CD4-positive, alpha-beta T cell treated with Interleukin-2 at 100 ng/mL for 4 hours (primary cell): ENCODE results near the gene PNPLA5.
"Not testable (repeated sequence)": the region's sequence is repeated elsewhere in the genome, so short reads cannot be mapped to it uniquely, and the experiment has no call there.

Source experiments
- DNase-seq: peaks from one replicate; pipeline ENCODE4 v3.0.0-alpha.2; 2020; ENCODE audit warnings: low spot score

The PNPLA5 gene, protein sequence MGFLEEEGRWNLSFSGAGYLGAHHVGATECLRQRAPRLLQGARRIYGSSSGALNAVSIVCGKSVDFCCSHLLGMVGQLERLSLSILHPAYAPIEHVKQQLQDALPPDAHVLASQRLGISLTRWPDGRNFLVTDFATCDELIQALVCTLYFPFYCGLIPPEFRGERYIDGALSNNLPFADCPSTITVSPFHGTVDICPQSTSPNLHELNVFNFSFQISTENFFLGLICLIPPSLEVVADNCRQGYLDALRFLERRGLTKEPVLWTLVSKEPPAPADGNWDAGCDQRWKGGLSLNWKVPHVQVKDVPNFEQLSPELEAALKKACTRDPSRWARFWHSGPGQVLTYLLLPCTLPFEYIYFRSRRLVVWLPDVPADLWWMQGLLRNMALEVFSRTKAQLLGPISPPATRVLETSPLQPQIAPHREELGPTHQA

DNA sequence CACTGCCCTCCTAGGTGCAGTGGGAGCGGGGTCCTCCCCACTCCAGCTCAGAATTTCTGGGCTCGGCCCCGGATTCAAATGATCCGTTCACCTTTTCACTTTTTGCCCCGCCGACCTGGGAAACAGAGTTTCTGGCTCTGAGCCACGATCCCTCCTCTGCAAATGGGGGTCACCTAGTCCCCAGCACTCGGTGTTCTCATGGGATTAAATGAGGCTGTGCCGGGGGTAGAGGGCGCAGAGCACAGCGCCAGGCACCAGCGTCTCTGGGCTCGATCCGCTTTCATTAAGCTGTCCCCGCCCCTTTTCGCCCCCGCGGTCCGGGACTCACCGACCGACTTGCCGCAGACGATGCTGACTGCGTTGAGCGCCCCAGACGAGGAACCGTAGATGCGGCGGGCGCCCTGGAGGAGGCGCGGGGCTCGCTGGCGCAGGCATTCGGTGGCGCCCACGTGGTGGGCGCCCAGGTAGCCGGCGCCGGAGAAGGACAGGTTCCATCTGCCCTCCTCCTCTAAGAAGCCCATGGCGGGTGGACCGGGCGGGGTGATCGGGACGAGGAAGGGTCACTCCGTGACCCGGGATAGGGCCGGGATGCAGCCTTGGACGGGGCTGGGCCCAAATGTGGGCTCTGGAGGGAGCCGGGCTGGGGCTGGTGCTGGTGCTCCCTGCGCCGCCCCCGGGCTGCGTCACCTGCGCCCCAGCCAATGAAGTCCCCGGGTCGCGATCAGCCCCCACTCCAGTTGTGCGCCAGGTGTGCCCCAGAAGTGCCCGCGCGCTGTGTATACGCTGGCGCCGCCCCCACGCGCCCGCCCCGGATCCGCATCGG is at the start of gene PNPLA5:
Gene PNPLA5, minus strand, starts transcription at position 654 of the 823 bp plus-strand sequence. Its CDS starts 133 bp downstream, at position 521.
- no peak for DNase-seq

DNA sequence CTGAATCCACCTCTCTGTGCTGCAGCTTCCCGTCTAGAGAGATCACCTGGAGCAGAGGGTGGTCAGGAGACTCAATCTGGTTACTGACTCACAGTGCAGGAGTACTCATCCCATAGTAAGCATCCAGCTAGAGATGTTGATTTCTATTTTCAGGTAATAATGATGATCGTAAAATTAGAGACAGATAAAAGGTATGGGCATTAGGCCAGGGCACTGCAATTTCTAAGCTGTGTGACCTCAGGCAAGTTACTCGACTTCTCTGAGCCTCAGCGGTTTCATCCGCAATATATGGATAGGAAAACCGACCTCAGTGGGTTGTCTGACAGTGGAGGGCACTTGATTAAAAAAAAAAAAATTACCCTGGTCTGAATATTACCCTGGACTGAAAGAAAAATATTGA is 49.6 kb upstream of the PNPLA5 start:
- no peak for DNase-seq

DNA sequence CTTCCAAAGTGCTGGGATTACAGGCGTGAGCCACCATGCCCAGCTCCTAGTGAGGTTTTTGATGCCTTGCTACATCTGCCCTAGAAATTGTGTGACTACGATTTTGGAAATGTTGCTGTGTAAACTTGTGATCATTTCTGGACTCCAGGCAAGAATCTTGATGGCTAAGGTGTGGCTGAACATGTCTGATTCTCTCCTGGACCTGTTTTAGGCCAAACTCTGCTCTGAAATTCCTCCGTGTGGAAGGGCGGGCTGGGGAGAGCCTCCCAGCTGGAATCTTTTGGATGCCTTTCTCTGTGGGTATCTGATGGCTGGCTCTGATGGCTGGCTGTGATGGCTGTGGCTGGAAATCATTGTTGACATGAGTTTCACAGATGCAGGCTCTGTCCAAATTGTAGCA is 40.0 kb upstream of the PNPLA5 start:
- no peak for DNase-seq

DNA sequence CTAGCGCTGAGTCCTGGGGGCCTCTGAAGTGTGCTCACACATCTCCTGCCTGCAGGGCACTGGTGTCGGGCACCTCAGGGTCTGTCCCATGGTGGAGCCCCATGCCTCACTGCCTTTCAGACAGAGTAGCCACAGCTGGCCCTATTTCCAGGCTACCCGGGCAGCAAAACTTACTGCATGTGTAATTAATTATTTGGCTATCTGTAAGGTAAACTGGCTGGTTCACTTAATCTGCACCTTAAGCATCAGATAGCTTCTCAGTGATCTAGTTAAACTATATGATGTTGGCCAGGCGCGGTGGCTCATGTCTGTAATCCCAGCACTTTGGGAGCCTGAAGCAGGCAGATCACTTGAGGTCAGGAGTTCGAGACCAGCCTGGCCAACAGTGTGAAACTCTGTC is 37.1 kb upstream of the PNPLA5 start:
- DNase-seq: no peak

DNA sequence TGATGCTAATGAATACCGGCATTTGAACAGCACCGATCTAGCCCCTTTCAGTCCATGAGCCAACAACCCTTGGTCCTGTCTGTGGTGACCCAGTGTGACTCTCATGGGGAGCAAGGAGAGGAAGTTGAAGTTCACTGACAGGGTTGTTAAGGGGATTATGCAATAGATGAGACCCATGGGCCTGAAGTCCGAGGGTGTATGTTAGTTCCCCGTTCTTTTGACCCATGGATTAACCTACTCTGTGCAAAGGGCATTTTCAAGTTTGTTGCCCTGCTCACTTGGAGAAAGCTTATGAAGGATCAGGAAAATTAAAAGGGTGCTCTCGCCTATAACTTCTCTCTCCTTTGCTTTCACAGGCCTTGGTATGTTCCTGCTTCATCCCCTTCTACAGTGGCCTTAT is 36.7 kb upstream of the PNPLA5 start:
- DNase-seq: no peak

DNA sequence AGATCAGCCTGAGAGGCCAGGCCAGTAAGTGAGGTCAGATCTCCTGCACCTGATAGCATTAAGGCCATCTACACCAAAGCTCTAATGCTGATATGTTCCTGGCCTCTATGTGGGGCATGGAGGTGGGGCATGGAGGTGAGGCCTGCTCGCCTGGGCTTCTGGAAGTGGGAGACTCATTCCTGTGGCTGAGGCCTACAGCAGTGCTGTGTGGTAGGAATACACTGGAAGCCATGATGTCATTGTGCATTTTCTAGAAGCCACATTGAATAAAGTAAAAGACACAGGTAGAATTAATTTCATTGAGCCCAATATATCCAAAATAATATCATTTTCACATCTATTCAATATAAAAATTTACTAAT is 34.5 kb upstream of the PNPLA5 start:
- no peak for DNase-seq

DNA sequence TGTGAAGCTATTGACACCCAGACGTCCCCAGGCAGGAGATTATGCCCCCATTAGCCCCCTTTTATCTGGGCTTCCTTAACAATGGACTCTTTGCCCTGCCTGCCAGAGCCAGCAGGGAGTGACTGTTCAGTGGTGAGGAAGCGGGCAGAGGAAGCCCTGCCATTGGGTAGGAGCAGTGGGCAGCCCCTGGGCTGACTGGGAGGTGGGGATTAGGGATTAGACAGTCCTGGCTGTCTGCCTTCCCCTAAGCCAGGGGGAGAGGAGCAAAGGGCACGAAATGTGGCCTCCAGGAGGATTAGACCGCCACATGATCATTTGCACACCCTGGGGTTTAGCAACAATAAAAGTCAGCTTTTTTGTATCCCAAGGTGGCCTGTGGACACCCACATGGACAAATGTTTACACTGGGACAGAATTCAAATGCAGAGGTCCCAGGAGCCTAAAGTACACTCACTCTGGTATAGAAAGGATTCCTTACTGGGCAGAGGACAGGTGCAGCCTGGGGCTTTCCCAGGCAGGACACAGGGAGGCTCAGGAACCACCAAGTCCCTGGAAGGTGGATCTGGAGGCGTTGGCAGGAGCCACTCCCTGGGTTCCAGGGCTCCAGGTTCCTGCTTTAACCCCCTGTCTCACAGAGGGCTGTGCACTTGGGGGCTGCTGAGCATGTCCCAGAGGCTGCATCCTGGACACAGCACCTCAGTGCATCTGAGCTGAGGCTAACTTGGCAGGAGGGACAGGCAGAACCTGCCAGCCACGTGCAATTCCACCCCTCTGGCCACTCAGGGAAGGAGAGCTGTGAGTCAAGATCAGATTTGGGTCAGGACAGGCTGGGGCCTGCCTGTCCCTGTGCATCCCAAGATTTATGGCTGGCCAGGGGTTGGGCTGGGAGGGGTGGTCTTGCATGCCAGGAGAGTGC is 33.9 kb upstream of the PNPLA5 start:
- DNase-seq: no peak

DNA sequence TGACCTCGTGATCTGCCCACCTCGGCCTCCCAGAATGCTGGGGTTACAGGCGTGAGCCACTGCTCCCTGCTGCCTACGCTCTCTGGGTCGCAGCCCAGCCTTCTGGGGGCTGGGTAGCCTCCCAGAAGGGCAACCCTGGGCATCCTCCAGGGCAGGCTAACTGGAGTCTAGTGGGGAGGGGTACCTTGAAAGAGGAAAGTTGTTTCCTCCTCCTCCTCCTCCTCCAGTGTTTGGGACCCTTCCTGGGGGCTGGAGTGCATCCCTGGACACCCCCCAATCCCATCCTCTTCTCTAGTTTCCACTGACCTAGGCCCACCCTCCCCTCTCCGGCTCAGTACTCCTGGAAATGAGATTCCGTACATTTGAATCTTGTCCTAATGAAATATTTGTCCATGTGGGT is 33.1 kb upstream of the PNPLA5 start:
- DNase-seq: no peak

DNA sequence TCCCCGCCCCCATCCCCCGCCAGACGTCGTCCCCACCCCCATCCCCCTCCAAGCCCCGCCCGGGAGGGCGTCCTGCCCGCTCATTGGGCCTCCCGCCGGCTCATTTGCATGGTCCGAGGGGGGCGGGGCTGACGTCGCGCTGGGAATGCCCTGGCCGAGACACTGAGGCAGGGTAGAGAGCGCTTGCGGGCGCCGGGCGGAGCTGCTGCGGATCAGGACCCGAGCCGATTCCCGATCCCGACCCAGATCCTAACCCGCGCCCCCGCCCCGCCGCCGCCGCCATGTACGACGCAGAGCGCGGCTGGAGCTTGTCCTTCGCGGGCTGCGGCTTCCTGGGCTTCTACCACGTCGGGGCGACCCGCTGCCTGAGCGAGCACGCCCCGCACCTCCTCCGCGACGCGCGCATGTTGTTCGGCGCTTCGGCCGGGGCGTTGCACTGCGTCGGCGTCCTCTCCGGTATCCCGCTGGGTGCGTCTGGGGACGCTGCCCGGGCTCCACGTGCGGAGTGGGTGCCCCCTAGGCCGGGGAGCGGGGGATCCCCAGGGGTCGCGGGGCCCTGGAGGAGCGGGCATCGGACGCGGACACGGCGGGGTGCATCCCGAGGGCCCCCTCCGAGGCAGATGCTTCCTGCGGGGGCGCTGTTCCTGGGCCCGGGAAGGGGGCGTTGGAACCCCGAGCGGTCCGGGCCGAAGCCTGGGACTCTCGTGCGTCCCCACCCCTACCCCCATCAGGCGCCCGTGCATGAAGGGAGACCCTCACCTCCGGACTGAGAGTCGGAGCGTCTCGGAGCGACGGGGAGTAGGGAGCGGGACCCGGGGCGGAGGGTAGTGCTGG is 32.0 kb upstream of the PNPLA5 start, which contains the start of gene PNPLA3:
Gene PNPLA3, plus strand, starts transcription at position 175 of the 834 bp plus-strand sequence. Its CDS starts 107 bp downstream, at position 282.
- DNase-seq: peak; percentile 68

DNA sequence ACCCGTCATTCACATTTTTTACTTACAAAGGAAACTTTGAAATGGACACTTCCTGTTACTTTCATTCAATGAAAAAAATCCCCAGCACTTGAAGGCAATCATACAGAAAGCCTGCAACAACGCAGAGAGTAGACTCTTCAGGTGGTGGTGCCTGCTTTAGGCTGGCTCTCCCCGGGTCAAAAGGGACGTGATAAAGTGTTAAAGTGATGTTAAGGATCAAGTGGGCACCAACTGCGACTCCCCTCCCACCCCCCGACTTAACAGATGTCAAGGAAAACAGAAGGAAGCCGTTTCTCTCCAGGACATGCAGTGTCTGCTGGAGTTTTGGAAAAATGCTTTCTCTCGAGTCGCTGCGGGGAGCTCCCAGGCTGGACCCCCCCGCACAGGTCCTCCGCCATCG is 31.4 kb upstream of the PNPLA5 start:
- peak; percentile 5 for DNase-seq

DNA sequence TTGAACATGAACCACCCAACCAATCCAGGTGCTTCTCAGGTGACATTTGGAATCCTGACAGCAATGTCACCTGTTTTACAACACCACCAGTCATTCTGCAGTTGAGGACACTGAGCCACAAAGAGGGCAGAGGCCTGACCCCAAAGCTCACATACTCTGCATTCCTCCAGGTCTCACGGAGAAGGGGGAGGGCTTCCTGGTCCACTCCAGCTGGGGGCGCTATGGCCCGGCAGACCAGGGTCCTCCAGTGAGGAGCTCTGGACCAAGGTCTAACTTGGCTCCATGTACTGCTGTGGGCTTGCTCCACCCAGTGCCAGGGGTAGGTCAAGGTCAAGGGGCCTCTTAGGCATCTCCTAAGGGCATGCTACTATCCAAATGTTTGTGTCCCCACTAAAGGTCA is 30.3 kb upstream of the PNPLA5 start:
- no peak for DNase-seq

DNA sequence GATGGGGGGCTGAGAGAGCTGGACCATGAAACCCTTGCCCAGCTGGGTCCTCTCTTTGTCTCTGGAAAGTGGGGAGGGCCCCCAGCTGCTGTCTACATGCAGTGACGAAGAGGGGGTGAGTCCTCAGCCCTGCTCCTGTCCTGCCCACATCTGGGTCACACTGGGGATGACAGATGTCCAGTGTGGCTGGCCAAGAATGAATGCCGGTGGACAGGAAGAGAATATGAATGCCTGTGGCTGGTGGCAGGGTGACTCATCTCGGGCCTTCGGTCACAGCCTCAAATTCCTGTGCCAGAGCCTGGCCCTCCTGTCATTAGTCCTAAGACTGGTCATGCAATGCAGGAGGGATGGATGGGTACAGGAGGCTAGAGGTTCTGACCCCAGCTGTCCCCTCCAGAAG is 29.6 kb upstream of the PNPLA5 start:
- DNase-seq: no peak

DNA sequence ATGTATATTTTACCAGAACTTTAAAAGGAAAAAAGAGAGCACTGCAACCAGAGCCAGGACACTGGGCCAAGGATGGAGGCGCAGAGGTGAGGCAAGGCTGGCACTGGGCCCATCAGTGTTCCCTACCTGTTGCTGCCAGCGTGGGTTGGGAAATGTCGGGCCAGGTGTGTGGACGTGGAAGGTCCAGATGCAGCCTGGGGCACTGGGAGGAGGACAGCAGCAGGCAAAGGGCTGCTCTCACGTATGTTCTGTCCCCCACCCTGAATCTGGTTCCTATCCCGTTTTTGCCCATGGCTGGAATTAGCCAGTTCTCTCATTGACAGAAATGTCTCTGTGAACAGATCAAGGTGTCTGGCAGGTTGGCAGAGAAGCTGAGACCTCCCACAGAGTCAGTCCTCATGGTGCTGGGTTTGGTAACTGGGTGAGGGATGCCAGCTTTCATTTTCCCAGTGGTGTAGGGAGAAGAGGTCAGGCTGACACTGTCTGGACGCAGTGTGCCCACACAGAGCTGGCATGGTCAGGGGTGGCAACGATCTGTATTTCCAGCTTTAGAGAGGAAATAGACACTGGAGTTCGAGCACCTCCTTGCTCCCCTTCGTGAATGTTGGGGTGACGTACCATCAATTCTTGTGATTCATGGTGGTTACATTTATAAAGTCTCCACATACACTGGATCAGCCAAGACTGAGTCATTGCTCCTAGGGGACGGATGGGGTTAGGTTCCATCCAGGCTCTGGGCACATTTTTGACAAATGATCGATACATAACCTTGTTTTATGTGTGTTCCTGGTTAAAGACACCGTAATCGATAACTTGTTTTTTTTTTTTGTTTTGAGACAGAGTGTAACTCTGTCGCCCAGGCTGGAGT is 27.5 kb upstream of the PNPLA5 start:
- DNase-seq: no peak

DNA sequence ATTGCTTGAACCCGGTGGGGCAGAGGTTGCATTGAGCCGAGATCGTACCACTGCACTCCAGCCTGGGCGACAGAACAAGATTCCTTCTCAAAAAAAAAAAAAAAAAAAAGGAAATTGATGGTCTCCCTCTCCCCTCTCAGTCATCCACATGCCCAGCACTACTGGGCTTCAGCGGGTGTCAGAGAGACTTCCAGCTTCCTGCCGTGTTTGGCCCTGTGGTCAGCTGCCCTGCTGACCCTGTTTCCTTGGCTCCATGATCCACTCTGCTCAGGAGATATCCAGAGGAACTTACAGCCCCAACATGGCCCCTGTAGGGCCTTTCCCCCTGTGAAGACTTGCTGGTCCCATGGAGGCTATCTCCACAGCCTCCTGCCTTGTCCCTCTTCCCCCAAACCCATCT is 25.7 kb upstream of the PNPLA5 start:
- no peak for DNase-seq

DNA sequence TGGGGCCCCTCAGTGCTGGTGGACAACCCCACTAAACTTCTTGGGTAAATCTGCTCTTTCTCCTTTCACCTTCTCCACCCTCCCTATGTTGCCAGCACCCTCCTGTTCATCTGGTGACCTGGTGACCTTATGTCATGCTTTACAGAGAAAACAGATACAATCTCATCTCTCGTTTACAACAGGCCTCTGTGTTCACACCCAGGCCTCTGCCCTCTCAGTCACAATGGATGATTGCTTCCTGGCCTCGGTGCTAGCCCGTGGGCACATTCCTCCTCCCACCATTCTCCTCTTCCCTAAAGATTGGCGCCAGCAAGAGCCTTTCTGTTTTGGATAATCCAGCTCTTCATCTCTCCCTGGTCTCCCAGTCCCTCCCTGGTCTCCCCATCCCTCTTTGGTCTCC is 19.5 kb upstream of the PNPLA5 start:
- no peak for DNase-seq

DNA sequence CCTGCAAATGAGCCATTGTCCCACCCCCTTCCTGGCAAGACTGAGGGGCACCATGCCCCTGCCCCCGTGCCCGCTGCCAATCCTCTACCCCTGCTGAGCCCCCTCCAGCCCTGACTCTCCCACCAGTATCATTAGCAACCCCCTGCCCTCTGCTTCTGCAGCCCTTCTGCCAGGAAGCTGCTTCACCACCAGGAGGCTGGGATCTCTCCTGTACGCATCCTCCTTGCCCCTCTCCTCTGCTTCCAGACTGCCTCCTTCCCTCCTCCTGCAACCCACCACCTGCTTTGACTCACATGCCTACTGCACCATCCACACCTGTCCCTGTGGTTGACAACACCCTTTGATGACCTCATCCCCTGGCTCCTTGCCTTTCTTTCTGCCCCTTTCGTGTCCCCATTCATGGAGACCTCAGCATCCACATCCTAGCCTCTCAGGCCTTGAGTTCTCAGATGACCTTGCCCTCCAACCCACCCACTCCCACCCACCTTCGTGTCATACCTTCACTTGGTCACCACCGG is 18.4 kb upstream of the PNPLA5 start:
- DNase-seq: no peak

DNA sequence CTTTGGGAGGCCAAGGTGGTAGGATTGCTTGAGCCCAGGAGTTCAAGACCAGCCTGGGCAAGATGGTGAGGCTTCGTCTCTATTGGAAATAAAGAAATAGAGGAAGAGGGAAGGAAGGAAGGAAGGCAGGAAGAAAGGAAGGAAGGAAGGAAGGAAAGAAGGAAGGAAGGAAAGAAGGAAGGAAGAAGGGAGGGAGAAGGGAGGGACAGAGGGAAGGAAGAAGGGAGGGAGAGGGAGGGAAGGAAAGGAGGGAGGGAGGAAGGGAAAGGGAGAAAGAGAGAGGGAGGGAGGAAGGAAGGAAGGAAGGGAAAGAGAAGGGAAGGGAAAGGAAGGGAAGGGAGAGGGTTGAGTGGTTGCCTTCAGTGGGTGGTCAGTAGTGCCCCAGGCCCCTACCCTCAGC is 17.9 kb upstream of the PNPLA5 start:
- no peak for DNase-seq

DNA sequence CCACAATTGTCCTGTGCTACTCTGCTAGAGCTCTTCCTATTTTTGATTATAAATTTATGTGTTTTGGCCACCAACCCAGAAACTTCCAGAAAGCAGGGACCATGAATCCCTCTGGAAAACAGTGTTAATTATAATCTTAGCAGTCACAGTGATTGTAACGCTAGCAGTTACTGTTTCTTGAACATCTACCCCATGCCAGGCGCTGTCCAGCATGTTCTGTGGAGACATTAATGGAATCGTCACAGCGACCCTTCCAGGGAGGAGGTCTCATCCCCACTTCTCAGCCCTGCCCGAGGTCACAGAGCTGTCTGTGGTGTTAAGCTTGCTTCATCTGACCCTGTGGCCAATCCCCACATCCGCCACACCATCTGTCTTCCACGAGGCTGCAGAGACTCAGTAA is 13.9 kb upstream of the PNPLA5 start:
- no peak for DNase-seq

DNA sequence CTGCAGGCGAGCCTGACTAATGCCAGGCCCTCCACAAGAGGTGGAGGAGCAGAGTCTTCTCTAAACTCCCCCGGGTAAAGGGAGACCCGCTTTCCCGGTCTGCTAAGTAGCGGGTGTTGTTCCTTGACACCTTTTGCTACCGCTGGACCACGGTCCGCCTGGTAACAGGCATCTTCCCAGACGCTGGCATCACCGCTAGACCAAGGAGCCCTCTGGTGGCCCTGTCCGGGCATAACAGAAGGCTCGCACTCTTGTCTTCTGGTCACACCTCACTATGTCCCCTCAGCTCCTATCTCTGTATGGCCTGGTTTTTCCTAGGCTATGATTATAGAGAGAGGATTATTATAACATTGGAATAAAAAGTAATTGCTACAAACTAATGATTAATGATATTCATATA is 12.6 kb upstream of the PNPLA5 start:
- peak; percentile 45 for DNase-seq

DNA sequence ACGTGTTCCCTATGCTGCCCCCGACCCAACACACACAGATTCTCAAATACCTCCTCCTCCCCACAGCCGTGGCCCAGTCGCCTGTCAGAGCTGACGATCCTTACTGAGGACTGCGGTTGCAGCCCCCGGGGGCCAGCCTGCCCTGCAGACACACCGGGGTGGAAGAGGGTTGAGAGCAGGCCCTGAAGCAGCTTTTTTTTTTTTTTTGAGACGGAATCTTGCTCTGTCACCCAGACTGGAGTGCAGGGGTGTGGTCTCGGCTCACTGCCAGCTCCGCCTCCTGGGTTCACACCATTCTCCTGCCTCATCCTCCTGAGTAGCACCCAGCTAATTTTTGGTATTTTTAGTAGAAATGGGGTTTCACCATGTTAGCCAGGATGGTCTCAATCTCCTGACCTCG is 11.2 kb upstream of the PNPLA5 start:
- not testable (repeated sequence) for DNase-seq
